ENCODE measurements around the gene BMP15.

The BMP15 gene

DNA sequence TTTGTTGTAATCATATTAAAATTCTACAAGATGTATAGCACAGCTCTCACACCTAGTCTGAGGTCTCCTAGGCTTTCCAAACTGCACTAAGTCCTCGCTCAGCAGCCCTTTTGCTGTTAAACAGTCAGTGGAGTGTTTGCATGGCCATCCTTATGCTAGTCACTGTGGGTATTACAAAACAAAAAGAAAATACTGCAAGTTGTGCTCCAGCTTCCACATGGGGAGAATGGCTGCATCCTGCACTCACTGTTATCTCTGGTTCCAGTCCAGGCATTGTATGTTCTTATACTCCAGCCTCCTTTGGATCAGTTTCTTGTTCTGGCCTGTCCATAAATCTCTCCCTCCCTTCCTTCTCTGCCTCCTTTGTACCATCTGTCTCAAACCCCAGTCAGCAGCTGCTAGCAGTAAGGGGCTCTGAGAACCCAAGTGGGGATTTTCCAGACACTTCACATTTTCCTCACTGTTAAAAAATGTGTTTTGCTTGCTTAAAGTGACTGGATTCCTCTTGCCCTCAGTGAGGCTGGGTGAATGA, 38.5 kb upstream of the BMP15 start:
- TF ChIP-seq, protein P1, sequence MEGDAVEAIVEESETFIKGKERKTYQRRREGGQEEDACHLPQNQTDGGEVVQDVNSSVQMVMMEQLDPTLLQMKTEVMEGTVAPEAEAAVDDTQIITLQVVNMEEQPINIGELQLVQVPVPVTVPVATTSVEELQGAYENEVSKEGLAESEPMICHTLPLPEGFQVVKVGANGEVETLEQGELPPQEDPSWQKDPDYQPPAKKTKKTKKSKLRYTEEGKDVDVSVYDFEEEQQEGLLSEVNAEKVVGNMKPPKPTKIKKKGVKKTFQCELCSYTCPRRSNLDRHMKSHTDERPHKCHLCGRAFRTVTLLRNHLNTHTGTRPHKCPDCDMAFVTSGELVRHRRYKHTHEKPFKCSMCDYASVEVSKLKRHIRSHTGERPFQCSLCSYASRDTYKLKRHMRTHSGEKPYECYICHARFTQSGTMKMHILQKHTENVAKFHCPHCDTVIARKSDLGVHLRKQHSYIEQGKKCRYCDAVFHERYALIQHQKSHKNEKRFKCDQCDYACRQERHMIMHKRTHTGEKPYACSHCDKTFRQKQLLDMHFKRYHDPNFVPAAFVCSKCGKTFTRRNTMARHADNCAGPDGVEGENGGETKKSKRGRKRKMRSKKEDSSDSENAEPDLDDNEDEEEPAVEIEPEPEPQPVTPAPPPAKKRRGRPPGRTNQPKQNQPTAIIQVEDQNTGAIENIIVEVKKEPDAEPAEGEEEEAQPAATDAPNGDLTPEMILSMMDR (conservative IDR thresholded peaks at IDR 0.05; ENCODE audit: low read length): no peak
- TF ChIP-seq EZH2phosphoT487 (IDR thresholded peaks at IDR 0.05; ENCODE audit: borderline replicate concordance): no peak

DNA sequence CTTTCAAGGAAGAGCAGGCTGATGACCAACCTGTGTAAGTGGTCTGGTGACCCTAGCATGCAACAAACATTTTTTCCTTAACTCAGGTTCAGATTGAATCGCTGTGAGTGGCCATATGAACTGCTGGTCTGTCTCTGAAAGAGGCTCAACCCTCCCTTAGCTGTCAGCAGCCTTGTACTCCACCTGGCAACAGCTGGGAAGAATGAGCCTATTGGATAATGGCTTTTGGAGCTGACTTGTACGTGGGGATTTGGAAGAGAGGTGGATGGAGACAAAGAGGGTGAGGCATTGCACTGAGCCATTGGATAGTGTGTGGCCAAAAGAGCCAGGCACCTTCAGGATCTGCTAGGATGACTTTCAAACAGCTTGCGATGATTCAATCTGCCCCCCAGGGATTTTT, 35.7 kb upstream of the BMP15 start:
- no peaks in the 10 kb centered on the region for H3K4me1 ChIP-seq (ENCODE audit: insufficient read depth, low read length, poor library complexity, severe bottlenecking)
- H3F3A ChIP-seq (ENCODE audit: low read depth): no peaks in the 10 kb centered on the region
- H3K9ac ChIP-seq (ENCODE audit: low read depth, low read length, poor library complexity, severe bottlenecking): no peak overlapping the region
- no peaks in the 10 kb centered on the region for H3K36me3 ChIP-seq (ENCODE audit: insufficient read depth, low read length)
- no peaks in the 10 kb centered on the region for H4K20me1 ChIP-seq (ENCODE audit: insufficient read depth, low read length, poor library complexity, severe bottlenecking)
- no peaks in the 10 kb centered on the region for H3K27me3 ChIP-seq (ENCODE audit: insufficient read depth, low read length, poor library complexity, severe bottlenecking)
- H3K79me2 ChIP-seq (ENCODE audit: insufficient read depth, low read length): no peaks in the 10 kb centered on the region
- H3K9me3 ChIP-seq (ENCODE audit: insufficient read depth, low read depth, low read length): no peaks in the 10 kb centered on the region
- no peak overlapping the region for H3K4me2 ChIP-seq (ENCODE audit: low read depth, low read length, poor library complexity, severe bottlenecking)
- no peaks in the 10 kb centered on the region for H3K9me2 ChIP-seq (replicated peaks; ENCODE audit: low read depth, low read length)
- no peak overlapping the region for H2AFZ ChIP-seq (ENCODE audit: low read length)
- no peak for TF ChIP-seq EZH2phosphoT487 (IDR thresholded peaks at IDR 0.05; ENCODE audit: borderline replicate concordance)
- TF ChIP-seq, protein P1 (conservative IDR thresholded peaks at IDR 0.05; ENCODE audit: low read length): no peak
- no peak overlapping the region for H3K4me3 ChIP-seq (ENCODE audit: low read length, poor library complexity, severe bottlenecking)

More for the DNA sequence above, 38.5 kb upstream of the BMP15 start:
- Histone ChIP-seq H3F3A (ENCODE audit: low read depth) (no peaks in the 10 kb centered on the region), H4K20me1 (ENCODE audit: insufficient read depth, low read length, poor library complexity, severe bottlenecking) (no peaks in the 10 kb centered on the region), H3K4me2 (ENCODE audit: low read depth, low read length, poor library complexity, severe bottlenecking) (no peak overlapping the region), H3K79me2 (ENCODE audit: insufficient read depth, low read length) (no peaks in the 10 kb centered on the region), H3K27me3 (ENCODE audit: insufficient read depth, low read length, poor library complexity, severe bottlenecking) (no peaks in the 10 kb centered on the region), H3K36me3 (ENCODE audit: insufficient read depth, low read length) (no peaks in the 10 kb centered on the region), H3K4me1 (ENCODE audit: insufficient read depth, low read length, poor library complexity, severe bottlenecking) (no peaks in the 10 kb centered on the region), H3K4me3 (ENCODE audit: low read length, poor library complexity, severe bottlenecking) (no peak overlapping the region), H2AFZ (ENCODE audit: low read length) (no peak overlapping the region), H3K9me2 (replicated peaks; ENCODE audit: low read depth, low read length) (no peaks in the 10 kb centered on the region), H3K9me3 (ENCODE audit: insufficient read depth, low read depth, low read length) (no peaks in the 10 kb centered on the region), H3K9ac (ENCODE audit: low read depth, low read length, poor library complexity, severe bottlenecking) (no peak overlapping the region)

DNA sequence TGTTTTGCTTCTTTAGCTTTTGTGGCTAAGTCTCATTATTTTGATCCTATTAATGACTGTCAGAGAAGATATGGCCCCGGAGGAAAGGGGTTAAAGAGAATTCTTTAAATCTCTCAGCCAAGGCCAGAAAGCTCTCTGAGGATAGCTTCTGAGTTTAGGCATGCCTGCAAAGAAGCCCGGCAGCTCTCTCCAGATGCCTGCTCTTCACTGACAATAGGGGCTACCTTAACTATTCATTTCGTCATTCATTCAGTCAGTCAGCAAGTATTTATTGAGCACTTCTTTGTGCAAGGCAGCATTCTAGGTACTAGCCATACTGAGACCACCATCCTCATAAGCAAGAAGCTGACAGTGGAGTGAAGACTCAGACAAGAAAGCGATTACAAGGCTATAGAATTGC, 34.0 kb upstream of the BMP15 start:
- Histone ChIP-seq H3F3A (ENCODE audit: low read depth) (no peaks in the 10 kb centered on the region), H4K20me1 (ENCODE audit: insufficient read depth, low read length, poor library complexity, severe bottlenecking) (no peaks in the 10 kb centered on the region), H3K27me3 (ENCODE audit: insufficient read depth, low read length, poor library complexity, severe bottlenecking) (no peaks in the 10 kb centered on the region), H3K9ac (ENCODE audit: low read depth, low read length, poor library complexity, severe bottlenecking) (no peak overlapping the region), H2AFZ (ENCODE audit: low read length) (no peak overlapping the region), H3K9me3 (ENCODE audit: insufficient read depth, low read depth, low read length) (no peaks in the 10 kb centered on the region), H3K4me3 (ENCODE audit: low read length, poor library complexity, severe bottlenecking) (no peak overlapping the region), H3K9me2 (replicated peaks; ENCODE audit: low read depth, low read length) (no peaks in the 10 kb centered on the region), H3K4me1 (ENCODE audit: insufficient read depth, low read length, poor library complexity, severe bottlenecking) (no peaks in the 10 kb centered on the region), H3K79me2 (ENCODE audit: insufficient read depth, low read length) (no peaks in the 10 kb centered on the region), H3K4me2 (ENCODE audit: low read depth, low read length, poor library complexity, severe bottlenecking) (no peak overlapping the region), H3K36me3 (ENCODE audit: insufficient read depth, low read length) (no peaks in the 10 kb centered on the region)
- no peak for TF ChIP-seq EZH2phosphoT487 (IDR thresholded peaks at IDR 0.05; ENCODE audit: borderline replicate concordance)
- TF ChIP-seq, protein P1 (conservative IDR thresholded peaks at IDR 0.05; ENCODE audit: low read length): no peak

All from Loucy (cell line).